ENCODE measurements around the gene RPL22L1. TPM values are rescaled to one million over a fixed set of nuclear protein-coding genes. Genes with fewer than 3 reads are reported as not detected.

Gene RPL22L1
- total RNA-seq, 1 donor from 2014 or later = 71.3 TPM

DNA sequence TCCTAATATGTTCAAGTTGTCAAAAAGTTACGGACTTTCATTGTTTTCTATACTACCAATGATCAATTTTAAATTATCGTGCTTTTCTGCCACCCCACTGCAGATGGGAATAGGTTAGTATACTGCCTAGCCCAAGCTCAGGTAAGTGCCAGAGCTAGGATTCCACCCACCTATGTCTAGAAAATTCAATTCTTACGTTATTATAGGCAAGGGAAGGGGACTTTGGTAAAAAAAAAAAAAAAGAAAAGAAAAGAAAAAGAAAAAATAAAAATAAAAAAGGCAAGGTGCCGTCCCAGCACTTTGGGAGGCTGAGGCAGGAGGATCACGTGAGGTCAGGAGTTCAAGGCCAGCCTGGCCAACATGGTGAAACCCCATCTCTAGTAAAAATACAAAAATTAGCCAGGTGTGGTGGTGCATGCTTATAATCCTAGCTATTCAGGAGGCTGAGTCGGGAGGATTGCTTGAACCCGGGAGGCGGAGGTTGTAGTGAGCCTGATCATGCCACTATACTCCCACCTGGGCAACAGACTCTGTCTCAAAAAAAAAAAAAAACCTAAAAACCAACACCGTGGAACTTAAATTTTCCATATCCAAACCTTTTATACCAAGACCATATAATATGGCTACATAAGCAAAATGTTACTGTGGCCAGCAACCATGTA is 1.3 kb downstream of the RPL22L1 start:
- Histone ChIP-seq H3K27me3 (ENCODE audit: control insufficient read depth, insufficient read depth, low read length) (no peaks in the 10 kb centered on the region), H3K36me3 (ENCODE audit: control insufficient read depth, insufficient read depth, low read length) (peaks cover 2% of the 10 kb centered on the region), H3K4me3 (ENCODE audit: low read depth, low read length) (peak overlapping the region; percentile 66)
- DNase-seq (ENCODE audit: low read depth) (no peak), FAIRE-seq (no peak)
- TF ChIP-seq, protein P1, sequence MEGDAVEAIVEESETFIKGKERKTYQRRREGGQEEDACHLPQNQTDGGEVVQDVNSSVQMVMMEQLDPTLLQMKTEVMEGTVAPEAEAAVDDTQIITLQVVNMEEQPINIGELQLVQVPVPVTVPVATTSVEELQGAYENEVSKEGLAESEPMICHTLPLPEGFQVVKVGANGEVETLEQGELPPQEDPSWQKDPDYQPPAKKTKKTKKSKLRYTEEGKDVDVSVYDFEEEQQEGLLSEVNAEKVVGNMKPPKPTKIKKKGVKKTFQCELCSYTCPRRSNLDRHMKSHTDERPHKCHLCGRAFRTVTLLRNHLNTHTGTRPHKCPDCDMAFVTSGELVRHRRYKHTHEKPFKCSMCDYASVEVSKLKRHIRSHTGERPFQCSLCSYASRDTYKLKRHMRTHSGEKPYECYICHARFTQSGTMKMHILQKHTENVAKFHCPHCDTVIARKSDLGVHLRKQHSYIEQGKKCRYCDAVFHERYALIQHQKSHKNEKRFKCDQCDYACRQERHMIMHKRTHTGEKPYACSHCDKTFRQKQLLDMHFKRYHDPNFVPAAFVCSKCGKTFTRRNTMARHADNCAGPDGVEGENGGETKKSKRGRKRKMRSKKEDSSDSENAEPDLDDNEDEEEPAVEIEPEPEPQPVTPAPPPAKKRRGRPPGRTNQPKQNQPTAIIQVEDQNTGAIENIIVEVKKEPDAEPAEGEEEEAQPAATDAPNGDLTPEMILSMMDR (IDR thresholded peaks at IDR 0.05; ENCODE audit: insufficient read depth, low read length, severe bottlenecking) = no peak

DNA sequence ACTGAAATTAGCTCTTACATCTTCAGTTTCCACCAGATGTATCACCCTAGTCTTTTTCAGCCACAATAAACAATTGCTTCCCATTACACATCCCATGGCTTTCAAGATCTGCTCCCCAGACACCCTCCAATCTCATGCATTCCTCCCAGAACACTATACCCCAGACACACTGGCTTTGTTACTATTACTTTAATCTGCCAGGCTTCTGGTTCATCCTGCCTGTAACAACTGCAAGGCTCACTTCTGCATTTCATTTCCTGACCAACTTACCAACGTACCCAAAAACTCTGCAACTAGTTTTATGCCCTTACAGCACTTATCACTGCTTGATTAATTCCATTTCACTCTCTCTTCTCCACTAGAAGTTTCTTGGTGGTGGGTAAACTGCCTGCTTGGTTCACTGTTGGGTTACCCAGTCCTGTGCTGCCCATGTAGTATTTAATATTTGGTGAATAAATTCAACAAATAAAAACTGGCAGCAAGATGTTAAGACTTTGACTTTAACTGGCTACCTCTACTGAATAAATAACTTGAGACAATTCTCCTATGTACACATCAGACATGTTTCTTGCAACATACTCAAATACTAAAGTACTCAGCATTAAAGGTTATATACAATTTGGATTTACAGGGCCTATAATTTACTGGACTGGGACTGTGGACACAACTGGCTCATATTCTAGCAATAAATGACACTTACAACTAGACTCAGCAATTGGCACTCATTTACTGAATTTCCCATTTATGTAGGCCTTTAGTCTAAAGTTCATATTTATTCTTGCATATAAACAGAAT is 2.7 kb downstream of the RPL22L1 start:
- no peaks in the 10 kb centered on the region for H3K27me3 ChIP-seq (ENCODE audit: control insufficient read depth, insufficient read depth, low read length)
- H3K36me3 ChIP-seq (ENCODE audit: control insufficient read depth, insufficient read depth, low read length) = peaks cover 2% of the 10 kb centered on the region
- no peak for DNase-seq (ENCODE audit: low read depth)
- TF ChIP-seq, protein P1 (IDR thresholded peaks at IDR 0.05; ENCODE audit: insufficient read depth, low read length, severe bottlenecking) = no peak
- no peak for FAIRE-seq
- no peak overlapping the region for H3K4me3 ChIP-seq (ENCODE audit: low read depth, low read length)

DNA sequence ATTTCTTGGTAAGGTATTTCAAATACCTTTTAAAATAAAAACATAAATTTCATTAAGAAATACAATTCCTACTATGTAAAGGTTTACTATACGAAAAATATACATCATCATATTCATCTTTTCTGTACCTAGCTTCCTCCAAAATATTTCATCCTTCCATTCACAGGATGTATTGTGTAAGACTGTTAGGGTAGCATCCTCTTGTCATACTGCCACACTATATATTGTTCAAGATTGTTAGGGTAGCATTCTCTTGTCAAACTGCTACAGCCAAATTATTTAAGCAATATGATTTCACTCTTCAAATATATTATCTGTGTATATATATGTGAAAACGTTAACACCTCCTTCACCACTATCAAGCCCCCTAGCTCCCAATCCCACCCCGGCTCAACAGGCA is 3.5 kb downstream of the RPL22L1 start:
- TF ChIP-seq, protein P1 (IDR thresholded peaks at IDR 0.05; ENCODE audit: insufficient read depth, low read length, severe bottlenecking) = no peak
- H3K36me3 ChIP-seq (ENCODE audit: control insufficient read depth, insufficient read depth, low read length) = peaks cover 2% of the 10 kb centered on the region
- FAIRE-seq (no peak), DNase-seq (ENCODE audit: low read depth) (no peak)
- no peaks in the 10 kb centered on the region for H3K27me3 ChIP-seq (ENCODE audit: control insufficient read depth, insufficient read depth, low read length)
- H3K4me3 ChIP-seq (ENCODE audit: low read depth, low read length) = no peak overlapping the region

DNA sequence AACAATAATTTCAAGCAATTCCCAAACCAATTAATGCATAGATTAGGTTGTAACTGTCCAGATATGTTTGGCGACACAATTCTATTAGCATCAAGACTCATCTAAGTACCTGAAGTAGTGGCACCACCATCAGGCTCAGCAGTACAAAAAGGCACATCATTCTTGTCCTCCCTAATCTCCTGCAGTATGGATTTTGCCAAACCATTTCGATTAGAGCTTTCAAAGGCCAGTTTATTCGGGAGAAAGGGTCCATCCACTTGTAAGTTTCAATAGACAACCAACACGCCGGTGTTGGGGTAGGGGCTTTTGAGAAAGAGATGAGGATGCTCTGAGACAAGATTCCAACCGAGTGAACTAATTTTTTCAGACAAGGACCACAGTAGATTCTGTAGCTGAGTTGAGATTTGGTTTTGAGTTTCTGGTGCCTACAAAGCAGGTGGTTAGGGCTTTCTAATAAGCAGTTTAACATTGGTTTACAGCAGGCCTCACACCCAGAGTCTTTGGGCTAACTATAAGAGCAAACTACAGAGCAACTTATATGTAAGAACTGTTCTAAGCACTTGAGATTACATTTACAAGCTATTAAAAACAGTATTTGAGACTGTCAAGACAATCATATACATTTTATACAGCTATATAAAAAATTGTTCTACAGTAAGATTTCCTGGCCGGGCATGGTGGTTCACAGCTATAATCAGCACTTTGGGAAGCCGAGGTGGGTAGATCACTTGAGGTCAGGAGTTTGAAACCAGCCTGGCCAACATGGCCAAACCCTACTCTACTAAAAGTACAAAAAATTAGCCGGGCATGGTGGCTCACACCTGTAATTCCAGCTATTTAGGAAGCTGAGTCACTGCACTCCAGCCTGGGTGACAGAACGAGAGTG is 4.5 kb downstream of the RPL22L1 start:
- TF ChIP-seq, protein P1 (IDR thresholded peaks at IDR 0.05; ENCODE audit: insufficient read depth, low read length, severe bottlenecking) = no peak
- no peaks in the 10 kb centered on the region for H3K27me3 ChIP-seq (ENCODE audit: control insufficient read depth, insufficient read depth, low read length)
- no peak for FAIRE-seq
- DNase-seq (ENCODE audit: low read depth) = peak; percentile 10
- H3K4me3 ChIP-seq (ENCODE audit: low read depth, low read length) = no peak overlapping the region
- H3K36me3 ChIP-seq (ENCODE audit: control insufficient read depth, insufficient read depth, low read length) = peaks cover 2% of the 10 kb centered on the region

DNA sequence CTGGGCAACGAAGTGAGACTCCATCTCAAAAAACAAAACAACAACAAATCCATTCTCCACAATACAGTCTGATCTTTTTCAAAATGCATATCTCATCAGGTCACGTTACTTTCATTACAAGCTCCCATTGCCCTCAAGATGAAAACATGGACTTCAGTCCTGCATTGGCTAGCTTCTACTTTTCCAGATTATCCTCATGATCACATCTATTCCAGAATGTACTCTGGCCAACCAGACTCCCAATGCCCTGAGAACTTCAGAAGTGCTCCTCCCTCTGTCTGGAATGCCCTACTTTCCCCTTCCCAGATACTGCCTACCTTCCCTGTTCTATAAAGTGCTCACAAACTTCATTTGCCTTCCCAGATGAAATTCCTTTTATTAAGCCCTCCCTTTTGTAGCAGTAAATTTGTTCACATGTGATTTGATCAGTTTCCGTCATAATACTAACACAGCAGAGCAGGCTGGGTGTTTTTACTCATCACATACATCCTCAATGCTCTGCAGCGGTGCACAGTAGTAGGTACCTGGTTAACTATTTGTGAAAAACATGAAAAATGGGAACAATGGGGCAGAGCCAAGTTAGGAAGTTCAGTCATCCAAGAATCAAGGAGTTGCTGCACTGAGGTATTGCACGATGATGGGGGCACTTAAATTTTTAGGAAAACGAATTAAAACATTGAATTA is 5.3 kb downstream of the RPL22L1 start:
- H3K36me3 ChIP-seq (ENCODE audit: control insufficient read depth, insufficient read depth, low read length) = peaks cover 2% of the 10 kb centered on the region
- H3K27me3 ChIP-seq (ENCODE audit: control insufficient read depth, insufficient read depth, low read length) = no peaks in the 10 kb centered on the region
- H3K4me3 ChIP-seq (ENCODE audit: low read depth, low read length) = no peak overlapping the region
- TF ChIP-seq, protein P1 (IDR thresholded peaks at IDR 0.05; ENCODE audit: insufficient read depth, low read length, severe bottlenecking) = no peak
- FAIRE-seq (no peak), DNase-seq (ENCODE audit: low read depth) (peak; percentile 19)
